SW480 (cell line): ENCODE data around the gene MRPS35.
A peak's percentile ranks its signal among the peaks of the same experiment; 100 is the strongest.
"Not testable (repeated sequence)": the region's sequence is repeated elsewhere in the genome, so short reads cannot be mapped to it uniquely, and the experiment has no call there.

ENCODE experiments used
- DNase-seq: peaks from one replicate; pipeline ENCODE4 v3.0.0-alpha.2; 2016; ENCODE audit warnings: low spot score

The MRPS35 gene

GRCh38 chr12:27709212-27709931 lies 1.3 kb upstream of the MRPS35 start:
- no peak for DNase-seq

GRCh38 chr12:27709932-27710591 lies 570 bp upstream of the MRPS35 start:
- DNase-seq: peak; percentile 61

- peak; percentile 62 for DNase-seq
Measured at GRCh38 chr12:27711317-27711682, 668 bp downstream of the MRPS35 start.

GRCh38 chr12:27711967-27712366 lies 1.3 kb downstream of the MRPS35 start:
- DNase-seq: no peak

GRCh38 chr12:27723212-27723611 lies 12.6 kb downstream of the MRPS35 start:
- DNase-seq: no peak

- no peak for DNase-seq
Measured at GRCh38 chr12:27730097-27730588, 19.5 kb downstream of the MRPS35 start.

- DNase-seq: peak; percentile 49
Measured at GRCh38 chr12:27732281-27732680, 21.6 kb downstream of the MRPS35 start.

- peak; percentile 59 for DNase-seq
Measured at GRCh38 chr12:27733052-27733656, 22.5 kb downstream of the MRPS35 start.

GRCh38 chr12:27733791-27734190 lies 23.2 kb downstream of the MRPS35 start:
- no peak for DNase-seq

- DNase-seq: not testable (repeated sequence)
Measured at GRCh38 chr12:27734321-27734720, 23.7 kb downstream of the MRPS35 start.

GRCh38 chr12:27743601-27744000 lies 33.0 kb downstream of the MRPS35 start:
- DNase-seq: no peak

- DNase-seq: not testable (repeated sequence)
Measured at GRCh38 chr12:27745734-27746133, 35.1 kb downstream of the MRPS35 start.

GRCh38 chr12:27747111-27747820 lies 36.6 kb downstream of the MRPS35 start:
- DNase-seq: no peak

GRCh38 chr12:27751386-27752047 lies 40.9 kb downstream of the MRPS35 start:
- DNase-seq: peak; percentile 30

- DNase-seq: no peak
Measured at GRCh38 chr12:27754795-27755194, 44.2 kb downstream of the MRPS35 start.

GRCh38 chr12:27756670-27757195 lies 46.1 kb downstream of the MRPS35 start:
- no peak for DNase-seq

GRCh38 chr12:27762757-27763156 lies 52.1 kb downstream of the MRPS35 start:
- peak; percentile 65 for DNase-seq

- DNase-seq: no peak
Measured at GRCh38 chr12:27766587-27766986, 56.0 kb downstream of the MRPS35 start.

- DNase-seq: no peak
Measured at GRCh38 chr12:27769142-27769673, 58.6 kb downstream of the MRPS35 start.

- DNase-seq: no peak
Measured at GRCh38 chr12:27771481-27772327, 61.1 kb downstream of the MRPS35 start.
